GM12891 (cell line): ENCODE measurements around the gene IQGAP2.

Source experiments
- DNase-seq: peaks from one replicate; pipeline ENCODE4 v3.0.0; 2011; ENCODE audit warnings: low spot score; ENCODE audit not compliant: insufficient read length
- FAIRE-seq: peaks from 2 replicates; lab custom pipeline; 2011; peaks lifted over from hg19 to GRCh38; lab: Jason Lieb, UNC
- PAX5 ChIP-seq: IDR thresholded peaks from 2 replicates; pipeline ENCODE4 v1.6.1; 2011; ENCODE audit warnings: low read length, moderate library complexity, mild to moderate bottlenecking; ENCODE audit not compliant: insufficient read depth, severe bottlenecking
- POLR2A ChIP-seq: IDR thresholded peaks from 2 replicates; pipeline ENCODE4 v1.6.1; 2011; ENCODE audit warnings: low read depth, low read length, control low read depth
- POLR2AphosphoS5 ChIP-seq: IDR thresholded peaks from 2 replicates; pipeline ENCODE4 v1.6.1; 2011; ENCODE audit warnings: low read depth, low read length, control low read depth
- POU2F2 ChIP-seq: IDR thresholded peaks from 2 replicates; pipeline ENCODE4 v1.6.1; 2011; ENCODE audit warnings: low read depth, mild to moderate bottlenecking, control low read depth, low read length, moderate library complexity
- SPI1 ChIP-seq: IDR thresholded peaks from 2 replicates; pipeline ENCODE4 v1.6.1; 2011; ENCODE audit warnings: low read depth, low read length, control low read depth
- TAF1 ChIP-seq: IDR thresholded peaks from 2 replicates; pipeline ENCODE4 v1.6.1; 2011; ENCODE audit warnings: low read depth, low read length, control low read depth

The IQGAP2 gene

GRCh38 chr5:76473661-76474060, 70.6 kb downstream of the IQGAP2 start:
- FAIRE-seq (peak; percentile 20), DNase-seq (peak; percentile 16)
- TF ChIP-seq POLR2A (no peak), PAX5 (no peak), POU2F2 (no peak), TAF1 (no peak), SPI1 (no peak), POLR2AphosphoS5 (no peak)

GRCh38 chr5:76474377-76474776, 71.3 kb downstream of the IQGAP2 start:
- DNase-seq (no peak), FAIRE-seq (no peak)
- TF ChIP-seq POLR2AphosphoS5 (no peak), PAX5 (no peak), POLR2A (no peak), SPI1 (no peak), POU2F2 (no peak), TAF1 (no peak)

- no peak for DNase-seq
- TF ChIP-seq PAX5 = no peak
- no peak for FAIRE-seq
Measured at GRCh38 chr5:76475385-76475784, 72.3 kb downstream of the IQGAP2 start.

- TF ChIP-seq SPI1 (no peak), PAX5 (no peak), POU2F2 (no peak)
- no peak for DNase-seq
- peak; percentile 28 for FAIRE-seq
Measured at GRCh38 chr5:76475936-76476335, 72.9 kb downstream of the IQGAP2 start.

- TF ChIP-seq POLR2AphosphoS5 (no peak), SPI1 (no peak), POU2F2 (no peak), TAF1 (no peak), PAX5 (no peak), POLR2A (no peak)
- no peak for FAIRE-seq
- no peak for DNase-seq
Measured at GRCh38 chr5:76476474-76477038, 73.5 kb downstream of the IQGAP2 start.

GRCh38 chr5:76477061-76477460, 74.0 kb downstream of the IQGAP2 start:
- TF ChIP-seq POLR2AphosphoS5 (no peak), TAF1 (no peak), SPI1 (no peak), POLR2A (no peak), PAX5 (no peak), POU2F2 (no peak)
- FAIRE-seq = peak; percentile 28

GRCh38 chr5:76477571-76477970, 74.5 kb downstream of the IQGAP2 start:
- FAIRE-seq (no peak), DNase-seq (no peak)
- no peak for TF ChIP-seq PAX5
- no peak for TF ChIP-seq SPI1
- no peak for TF ChIP-seq POLR2AphosphoS5
- TF ChIP-seq POLR2A = no peak
- TF ChIP-seq TAF1 = no peak
- TF ChIP-seq POU2F2 = no peak

More at GRCh38 chr5:76477061-76477460, 74.0 kb downstream of the IQGAP2 start:
- no peak for DNase-seq

GRCh38 chr5:76479281-76479680, 76.2 kb downstream of the IQGAP2 start:
- no peak for FAIRE-seq
- TF ChIP-seq TAF1 (no peak), PAX5 (no peak), POLR2A (no peak), POU2F2 (no peak), POLR2AphosphoS5 (no peak), SPI1 (no peak)
- no peak for DNase-seq

GRCh38 chr5:76479973-76480667, 77.0 kb downstream of the IQGAP2 start:
- peak; percentile 54 for FAIRE-seq
- TF ChIP-seq SPI1 (no peak), TAF1 (no peak), POLR2A (no peak), PAX5 (no peak), POLR2AphosphoS5 (no peak), POU2F2 (no peak)
- no peak for DNase-seq
